SW480 (cell line): ENCODE measurements around the gene BRINP1.

Experiments used
- DNase-seq: peaks from one replicate; pipeline ENCODE4 v3.0.0-alpha.2; 2016; ENCODE audit warnings: low spot score

The BRINP1 gene

GRCh38 chr9:119282476-119283077 lies 86.7 kb downstream of the BRINP1 start:
- no peak for DNase-seq

GRCh38 chr9:119280740-119281485 lies 88.3 kb downstream of the BRINP1 start:
- DNase-seq: no peak

GRCh38 chr9:119278171-119278570 lies 91.1 kb downstream of the BRINP1 start:
- DNase-seq: no peak

GRCh38 chr9:119273984-119274665 lies 95.1 kb downstream of the BRINP1 start:
- DNase-seq: no peak

GRCh38 chr9:119273325-119273904 lies 95.8 kb downstream of the BRINP1 start:
- DNase-seq: no peak

GRCh38 chr9:119272500-119273211 lies 96.6 kb downstream of the BRINP1 start:
- no peak for DNase-seq

GRCh38 chr9:119268985-119269384 lies 100.2 kb downstream of the BRINP1 start:
- no peak for DNase-seq

- no peak for DNase-seq
These were observed 105.1 kb downstream of the BRINP1 start for GRCh38 chr9:119264165-119264564.

GRCh38 chr9:119257592-119257991 lies 111.6 kb downstream of the BRINP1 start:
- no peak for DNase-seq

- no peak for DNase-seq
These were observed 114.1 kb downstream of the BRINP1 start for GRCh38 chr9:119255116-119255515.

GRCh38 chr9:119252671-119253299 lies 116.5 kb downstream of the BRINP1 start:
- DNase-seq: no peak

GRCh38 chr9:119251936-119252335 lies 117.3 kb downstream of the BRINP1 start:
- no peak for DNase-seq

- DNase-seq: no peak
These were observed 118.5 kb downstream of the BRINP1 start for GRCh38 chr9:119250730-119251129.

- DNase-seq: no peak
These were observed 128.7 kb downstream of the BRINP1 start for GRCh38 chr9:119240546-119240945.

GRCh38 chr9:119234636-119235035 lies 134.6 kb downstream of the BRINP1 start:
- DNase-seq: no peak

GRCh38 chr9:119227422-119227821 lies 141.8 kb downstream of the BRINP1 start:
- no peak for DNase-seq

GRCh38 chr9:119224431-119224830 lies 144.8 kb downstream of the BRINP1 start:
- no peak for DNase-seq

GRCh38 chr9:119221276-119221675 lies 148.0 kb downstream of the BRINP1 start:
- no peak for DNase-seq

GRCh38 chr9:119218293-119218692 lies 150.9 kb downstream of the BRINP1 start:
- DNase-seq: no peak

- DNase-seq: no peak
These were observed 152.4 kb downstream of the BRINP1 start for GRCh38 chr9:119216651-119217331.

GRCh38 chr9:119215651-119216050 lies 153.6 kb downstream of the BRINP1 start:
- DNase-seq: no peak
